Gastrocnemius medialis (tissue), 4 donors: Measurements from ENCODE around the gene DDX28. TPM values are rescaled to one million over a fixed set of nuclear protein-coding genes. Genes with fewer than 3 reads are reported as not detected.
"Not testable (repeated sequence)": the region's sequence is repeated elsewhere in the genome, so short reads cannot be mapped to it uniquely, and the experiment has no call there.

Experiments used
- ATAC-seq, 2 donors: fragments of 150-250 bp; one replicate each; pipeline ENCODE4 v1.9.1; 2016
- DNase-seq, 2 donors: peaks; one replicate each; pipeline ENCODE4 v3.0.0-alpha.2; 2019
- H3K27ac ChIP-seq, 4 donors: fragments of 200-600 bp; sonication (generic); 1 replicate in 1 of 4; 2 replicates in 3 of 4; pipeline ENCODE4 v1.5.1; 2016 to 2018; ENCODE audit warnings: mild to moderate bottlenecking in 2 of 4, moderate library complexity in 1 of 4
- H3K27me3 ChIP-seq, 3 donors: fragments of 200-600 bp; sonication (generic) in 2 of 3; 1 replicate in 1 of 3; 2 replicates in 2 of 3; pipeline versions ENCODE4 v1.5.1 to v1.6.0; 2016 to 2019; ENCODE audit warnings: mild to moderate bottlenecking in 1 of 3, moderate library complexity in 1 of 3
- H3K36me3 ChIP-seq, 2 donors: fragments of 200-600 bp; sonication (generic) in 1 of 2; one replicate each; pipeline ENCODE4 v1.5.1; 2017 to 2018
- H3K4me1 ChIP-seq, 2 donors: fragments of 200-600 bp; sonication (generic) in 1 of 2; one replicate each; pipeline ENCODE4 v1.5.1; 2016 to 2017; ENCODE audit warnings: mild to moderate bottlenecking in 2 of 2
- H3K4me3 ChIP-seq, 4 donors: fragments of 200-600 bp; sonication (generic) in 3 of 4; 1 replicate in 1 of 4; 2 replicates in 3 of 4; pipeline ENCODE4 v1.5.1; 2016 to 2019; ENCODE audit warnings: mild to moderate bottlenecking in 2 of 4
- H3K9me3 ChIP-seq, 3 donors: fragments of 200-600 bp; sonication (generic) in 2 of 3; 1 replicate in 1 of 3; 2 replicates in 2 of 3; pipeline ENCODE4 v1.5.1; 2016 to 2019
- CTCF ChIP-seq, 5 experiments: fragments of 450-650 bp in 3 of 5; fragments of 200-600 bp in 2 of 5; sonication (generic) in 2 of 5; IDR thresholded peaks in 4 of 5; conservative IDR thresholded peaks in 1 of 5; 1 replicate in 4 of 5; 2 replicates in 1 of 5; pipeline ENCODE4 v1.5.1; 2016 to 2019; ENCODE audit warnings: antibody characterized with exemption in 5 of 5, mild to moderate bottlenecking in 3 of 5, moderate library complexity in 3 of 5
- POLR2A ChIP-seq, 2 donors: fragments of 450-650 bp; IDR thresholded peaks; one replicate each; pipeline ENCODE4 v1.6.1; 2017; ENCODE audit warnings: antibody characterized with exemption in 2 of 2, mild to moderate bottlenecking in 2 of 2, moderate library complexity in 2 of 2
- in situ Hi-C, 4 donors: fragments of 200-750 bp; cut with MboI; loops; one replicate each; pipeline versions ENCODE4 v1.15.0 to v1.8.0; 2017; ENCODE audit warnings: low sequenced_read_pairs in 4 of 4
- intact Hi-C: fragments of 100-400 bp; cut with DNase I; formaldehyde crosslinking; loops from one replicate; pipeline ENCODE4 v1.15.1; 2023; ENCODE audit warnings: low total_unique reads
- total RNA-seq, 4 donors: library from RNA; depleted of rRNA; stranded (reverse); fragments of >200 nt; gene quantifications; one replicate each; pipeline versions ENCODE4 v1.1.0 to v1.2.3, GENCODE V29; 2016

DDX28 gene
- total RNA-seq, 4 donors from 2014 or later: 6.2 to 16.1 (median 10.4) TPM

DNA sequence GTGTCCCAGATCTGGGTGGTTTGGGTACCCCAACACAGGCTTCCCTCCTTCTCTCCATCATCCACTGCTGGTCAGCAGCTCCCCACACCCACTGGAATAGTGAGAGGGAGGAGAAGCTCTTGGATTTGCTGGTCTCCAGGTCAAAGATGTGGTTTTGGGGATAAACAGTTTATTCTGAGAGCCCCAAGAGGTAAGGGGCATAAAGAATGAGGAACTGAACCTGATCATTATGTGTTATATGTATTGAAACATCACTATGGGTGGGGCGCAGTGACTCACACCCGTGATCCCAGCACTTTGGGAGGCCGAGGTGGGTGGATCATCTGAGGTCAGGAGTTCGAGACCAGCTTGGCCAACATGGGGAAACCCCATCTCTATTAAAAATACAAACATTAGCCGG is 27.6 kb downstream of the DDX28 start:
- Histone ChIP-seq H3K36me3 (no peaks in the 10 kb centered on the region), H3K27ac (no peak overlapping the region), H3K27me3 (no peaks in the 10 kb centered on the region), H3K4me1 (peaks cover 8 to 14% of the 10 kb centered on the region in 2 donors), H3K9me3 (no peaks in the 10 kb centered on the region), H3K4me3 (no peak overlapping the region)
- intact Hi-C loops (no loop called here), in situ Hi-C loops (loop anchor here in 1 of 4 donors (10.0 kb wide), 1 partner anchor 49 kb away; no protein-coding TSS in a partner anchor)
- no peak for ATAC-seq
- no peak for DNase-seq
- no peak for TF ChIP-seq POLR2A (IDR thresholded peaks at IDR 0.05)
- TF ChIP-seq CTCF (IDR thresholded peaks at IDR 0.05 in 4 of 5, conservative IDR thresholded peaks at IDR 0.05 in 1 of 5): no peak

GRCh38 chr16:67994040-67994408 is 29.0 kb downstream of the DDX28 start:
- intact Hi-C loops, ATAC-seq, H3K27me3 ChIP-seq, H3K36me3 ChIP-seq, H3K4me3 ChIP-seq, DNase-seq, H3K9me3 ChIP-seq: not testable (repeated sequence)
- Histone ChIP-seq H3K4me1 (peaks cover 18 to 28% of the 10 kb centered on the region in 2 donors), H3K27ac (peak overlapping the region; percentile 78 to 83 (median 80))
- in situ Hi-C loops: loop anchor here in 2 of 4 donors (5.0 to 10.0 kb wide), 2 partner anchors 51 to 53 kb away; no protein-coding TSS in a partner anchor

- Histone ChIP-seq H3K9me3 (no peaks in the 10 kb centered on the region), H3K27ac (peak overlapping the region; percentile 78 to 83 (median 80)), H3K4me3 (peak overlapping the region; percentile 43 to 59 (median 50)), H3K27me3 (no peaks in the 10 kb centered on the region), H3K36me3 (no peaks in the 10 kb centered on the region), H3K4me1 (peaks cover 24 to 34% of the 10 kb centered on the region in 2 donors)
- DNase-seq (peak; percentile 62 to 77), ATAC-seq (peak; percentile 73 to 74)
- TF ChIP-seq POLR2A (IDR thresholded peaks at IDR 0.05): peak; percentile 39 to 44
- TF ChIP-seq CTCF (IDR thresholded peaks at IDR 0.05 in 4 of 5, conservative IDR thresholded peaks at IDR 0.05 in 1 of 5): peak; percentile 97 to 100 (median 100)
- intact Hi-C loops: loop anchor here (1.0 to 2.0 kb wide), 3 partner anchors 47 to 235 kb away; no protein-coding TSS in a partner anchor
- in situ Hi-C loops: loop anchor here in 2 of 4 donors (5.0 to 10.0 kb wide), 2 partner anchors 51 to 54 kb away; no protein-coding TSS in a partner anchor
Measured at GRCh38 chr16:67993207-67994039, 29.6 kb downstream of the DDX28 start.

DNA sequence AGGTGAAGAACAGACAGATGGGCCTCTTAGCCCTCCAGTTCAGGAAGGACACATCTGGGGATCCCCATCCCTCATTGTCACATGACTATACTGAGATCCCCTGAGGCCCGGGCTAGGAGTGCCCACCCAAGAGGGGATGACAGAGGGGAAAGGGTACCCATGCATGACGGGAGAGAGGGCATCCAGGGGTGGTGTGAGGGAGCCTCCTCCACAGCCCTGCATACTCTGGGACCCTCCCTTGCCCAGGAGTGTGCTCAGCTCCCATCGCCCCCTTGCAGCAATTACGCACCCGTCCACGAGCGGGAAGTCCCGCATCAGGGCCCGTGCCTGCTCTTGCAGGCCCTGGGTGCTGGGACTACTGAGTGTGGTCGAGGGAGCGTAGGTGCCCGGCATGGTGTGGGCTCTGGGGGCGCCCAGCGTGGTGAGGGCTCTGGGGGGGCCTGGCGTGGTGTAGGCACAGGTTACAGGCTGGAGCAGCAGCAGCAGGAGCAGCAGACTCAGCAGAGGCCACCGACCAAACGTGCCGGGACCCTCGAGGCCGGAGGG is 30.3 kb downstream of the DDX28 start:
- peak overlapping the region in 2 of 4 donors; percentile 47 to 52 for H3K4me3 ChIP-seq
- intact Hi-C loops (loop anchor here (1.0 to 2.0 kb wide), 3 partner anchors 48 to 236 kb away; no protein-coding TSS in a partner anchor), in situ Hi-C loops (loop anchor here in 2 of 4 donors (5.0 to 10.0 kb wide), 2 partner anchors 52 to 55 kb away; no protein-coding TSS in a partner anchor)
- no peaks in the 10 kb centered on the region for H3K36me3 ChIP-seq
- no peak for ATAC-seq
- peak overlapping the region; percentile 78 to 83 (median 80) for H3K27ac ChIP-seq
- peaks cover 31 to 41% of the 10 kb centered on the region in 2 donors for H3K4me1 ChIP-seq
- H3K9me3 ChIP-seq: no peaks in the 10 kb centered on the region
- DNase-seq: no peak
- no peaks in the 10 kb centered on the region for H3K27me3 ChIP-seq
- TF ChIP-seq CTCF (IDR thresholded peaks at IDR 0.05 in 4 of 5, conservative IDR thresholded peaks at IDR 0.05 in 1 of 5) (no peak), POLR2A (IDR thresholded peaks at IDR 0.05) (no peak)

DNA sequence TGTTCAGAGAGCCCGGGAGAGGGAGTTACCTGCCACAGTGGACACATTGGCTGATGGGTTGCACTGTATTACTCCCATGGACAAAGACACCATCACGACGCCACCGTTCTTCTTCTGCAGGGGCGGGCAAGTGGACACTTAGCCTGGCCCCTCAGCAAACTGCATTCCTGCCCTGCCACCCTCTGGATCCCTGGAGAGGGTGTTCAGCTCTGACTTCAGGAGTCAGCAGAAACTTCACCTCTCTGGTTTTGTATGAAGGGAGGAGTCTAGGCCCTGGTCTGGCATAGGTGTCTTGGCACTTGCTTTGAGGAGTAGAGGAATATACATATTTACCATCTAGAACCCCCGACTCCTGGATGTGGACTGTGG is 33.0 kb downstream of the DDX28 start:
- in situ Hi-C loops (loop anchor here in 2 of 4 donors (5.0 to 10.0 kb wide), 2 partner anchors 55 to 57 kb away; no protein-coding TSS in a partner anchor), intact Hi-C loops (no loop called here)
- H3K27ac ChIP-seq: peak overlapping the region; percentile 83 to 93 (median 92)
- H3K36me3 ChIP-seq: no peaks in the 10 kb centered on the region
- DNase-seq (peak in 1 of 2 donors; percentile 40), ATAC-seq (no peak)
- peaks cover 51 to 67% of the 10 kb centered on the region in 2 donors for H3K4me1 ChIP-seq
- H3K9me3 ChIP-seq: no peaks in the 10 kb centered on the region
- no peaks in the 10 kb centered on the region for H3K27me3 ChIP-seq
- H3K4me3 ChIP-seq: no peak overlapping the region
- TF ChIP-seq CTCF (IDR thresholded peaks at IDR 0.05 in 4 of 5, conservative IDR thresholded peaks at IDR 0.05 in 1 of 5): peak in 1 of 5 experiments; percentile 9
- TF ChIP-seq POLR2A (IDR thresholded peaks at IDR 0.05): no peak
